Ovary (tissue), 3 donors: ENCODE measurements around the gene HMGN5.

Experiments used
- EP300 ChIP-seq: sonication (generic); formaldehyde crosslinking; IDR thresholded peaks from one replicate; pipeline ENCODE4 v1.6.1; 2017; ENCODE audit warnings: antibody characterized with exemption
- POLR2A ChIP-seq: fragments of 450-650 bp; IDR thresholded peaks from one replicate; pipeline ENCODE4 v1.6.1; 2017; ENCODE audit warnings: antibody characterized with exemption, mild to moderate bottlenecking, moderate library complexity
- TF ChIP-seq, protein P1 (sequence below), 3 donors: fragments of 450-650 bp in 2 of 3; fragments of 200-600 bp in 1 of 3; IDR thresholded peaks; one replicate each; pipeline versions ENCODE4 v1.5.1 to v1.8.0; 2016 to 2022; ENCODE audit warnings: antibody characterized with exemption in 3 of 3, mild to moderate bottlenecking in 1 of 3
- donor health status: DM: no; HTN: no; CAD: no.

- TF ChIP-seq, protein P1, sequence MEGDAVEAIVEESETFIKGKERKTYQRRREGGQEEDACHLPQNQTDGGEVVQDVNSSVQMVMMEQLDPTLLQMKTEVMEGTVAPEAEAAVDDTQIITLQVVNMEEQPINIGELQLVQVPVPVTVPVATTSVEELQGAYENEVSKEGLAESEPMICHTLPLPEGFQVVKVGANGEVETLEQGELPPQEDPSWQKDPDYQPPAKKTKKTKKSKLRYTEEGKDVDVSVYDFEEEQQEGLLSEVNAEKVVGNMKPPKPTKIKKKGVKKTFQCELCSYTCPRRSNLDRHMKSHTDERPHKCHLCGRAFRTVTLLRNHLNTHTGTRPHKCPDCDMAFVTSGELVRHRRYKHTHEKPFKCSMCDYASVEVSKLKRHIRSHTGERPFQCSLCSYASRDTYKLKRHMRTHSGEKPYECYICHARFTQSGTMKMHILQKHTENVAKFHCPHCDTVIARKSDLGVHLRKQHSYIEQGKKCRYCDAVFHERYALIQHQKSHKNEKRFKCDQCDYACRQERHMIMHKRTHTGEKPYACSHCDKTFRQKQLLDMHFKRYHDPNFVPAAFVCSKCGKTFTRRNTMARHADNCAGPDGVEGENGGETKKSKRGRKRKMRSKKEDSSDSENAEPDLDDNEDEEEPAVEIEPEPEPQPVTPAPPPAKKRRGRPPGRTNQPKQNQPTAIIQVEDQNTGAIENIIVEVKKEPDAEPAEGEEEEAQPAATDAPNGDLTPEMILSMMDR (IDR thresholded peaks at IDR 0.05) = no peak
- TF ChIP-seq POLR2A (no peak), EP300 (no peak)
Observed at GRCh38 chrX:81202456-81202819, 725 bp upstream of the HMGN5 start.
